H1 (cell line): ENCODE data around the gene BARX2. TPM values are rescaled to one million over a fixed set of nuclear protein-coding genes. Genes with fewer than 3 reads are reported as not detected.

ENCODE experiments used
- CTCF ChIA-PET: fragments of 300-600 bp; sonication (Branson Sonifier 250); formaldehyde crosslinking; loops from one replicate; lab custom pipeline; 2021; ENCODE audit not compliant: partially characterized antibody; lab: Charles Lee
- POLR2A ChIA-PET: fragments of 300-600 bp; sonication (Branson Sonifier 250); formaldehyde crosslinking; loops from one replicate; lab custom pipeline; 2021; ENCODE audit warnings: inconsistent platforms; ENCODE audit not compliant: partially characterized antibody; lab: Charles Lee
- DNase-seq, 2 experiments: peaks; one replicate each; pipeline versions ENCODE4 v3.0.0 to v3.0.0-alpha.2; 2010 to 2022; ENCODE audit warnings: low spot score in 2 of 2, low read depth in 1 of 2, mixed read lengths in 1 of 2
- FAIRE-seq: peaks from 2 replicates; lab custom pipeline; 2011; peaks lifted over from hg19 to GRCh38; lab: Jason Lieb, UNC
- H2AFZ ChIP-seq: 2 replicates; pipeline ENCODE4 v1.8.1; 2012; ENCODE audit warnings: low read length, inconsistent platforms
- H2AK5ac ChIP-seq: 2 replicates; pipeline ENCODE4 v1.6.1; 2013; ENCODE audit warnings: low read depth, low read length
- H2BK120ac ChIP-seq: replicated peaks from 2 replicates; pipeline ENCODE3; 2013; ENCODE audit warnings: low read depth, low read length, inconsistent platforms
- H2BK12ac ChIP-seq: 2 replicates; pipeline ENCODE4 v1.6.1; 2013; ENCODE audit warnings: low read depth, low read length
- H2BK15ac ChIP-seq: 2 replicates; pipeline ENCODE4 v1.6.1; 2013; ENCODE audit warnings: low read length
- H2BK20ac ChIP-seq: 2 replicates; pipeline ENCODE4 v1.6.1; 2013; ENCODE audit warnings: low read length
- H2BK5ac ChIP-seq: 2 replicates; pipeline ENCODE4 v1.6.1; 2013; ENCODE audit warnings: low read depth, low read length
- H3K14ac ChIP-seq: 2 replicates; pipeline ENCODE4 v1.6.1; 2013; ENCODE audit warnings: inconsistent platforms; ENCODE audit not compliant: insufficient read length
- H3K18ac ChIP-seq: 2 replicates; pipeline ENCODE4 v1.6.1; 2013; ENCODE audit warnings: low read length; ENCODE audit errors: extremely low read depth
- H3K23ac ChIP-seq: 2 replicates; pipeline ENCODE4 v1.6.1; 2013; ENCODE audit warnings: inconsistent platforms; ENCODE audit not compliant: insufficient read length
- H3K23me2 ChIP-seq: 2 replicates; pipeline ENCODE4 v1.6.1; 2013; ENCODE audit warnings: low read depth, low read length
- H3K27ac ChIP-seq: 2 replicates; pipeline ENCODE4 v1.6.1; 2011; ENCODE audit warnings: low read depth, low read length, inconsistent platforms
- H3K27me3 ChIP-seq, 4 experiments: replicated peaks in 1 of 4; 1 replicate in 1 of 4; 2 replicates in 3 of 4; pipeline versions ENCODE4 v1.6.1 to v1.8.1; 2011 to 2013; ENCODE audit warnings: low read length in 3 of 4, mild to moderate bottlenecking in 3 of 4, inconsistent platforms in 2 of 4, mixed read lengths in 2 of 4, moderate library complexity in 1 of 4; ENCODE audit not compliant: control insufficient read depth in 3 of 4, insufficient read depth in 3 of 4; ENCODE audit errors: extremely low read depth in 1 of 4
- H3K36me3 ChIP-seq, 4 experiments: 2 replicates each; pipeline versions ENCODE4 v1.6.1 to v1.8.1; 2011 to 2013; ENCODE audit warnings: mild to moderate bottlenecking in 4 of 4, low read length in 3 of 4, moderate library complexity in 2 of 4, control low read depth in 1 of 4, inconsistent platforms in 1 of 4; ENCODE audit not compliant: insufficient read depth in 4 of 4, control insufficient read depth in 2 of 4
- H3K4ac ChIP-seq: replicated peaks from 2 replicates; pipeline ENCODE3; 2013; ENCODE audit warnings: low read length, low read depth, mixed read lengths, inconsistent platforms; ENCODE audit not compliant: insufficient read length
- H3K4me1 ChIP-seq, 4 experiments: replicated peaks in 1 of 4; 1 replicate in 1 of 4; 2 replicates in 3 of 4; pipeline versions ENCODE4 v1.6.1 to v1.8.1; 2011 to 2013; ENCODE audit warnings: low read length in 3 of 4, inconsistent platforms in 2 of 4, mixed read lengths in 1 of 4; ENCODE audit not compliant: insufficient read depth in 4 of 4, control insufficient read depth in 3 of 4
- H3K4me2 ChIP-seq, 2 experiments: 2 replicates each; pipeline versions ENCODE4 v1.6.1 to v1.8.1; 2011 to 2013; ENCODE audit warnings: low read depth in 2 of 2, low read length in 2 of 2, control low read depth in 1 of 2, inconsistent platforms in 1 of 2, mild to moderate bottlenecking in 1 of 2; ENCODE audit not compliant: insufficient read depth in 1 of 2
- H3K4me3 ChIP-seq, 4 experiments: fragments of 200-600, 300-600 bp in 1 of 4; sonication (generic), shearing (Covaris generic), sonication (Bioruptor Twin) in 1 of 4; 2 replicates each; pipeline versions ENCODE4 v1.5.1 to v1.8.1; 2011 to 2016; ENCODE audit warnings: low read length in 4 of 4, low read depth in 3 of 4, control low read depth in 2 of 4, inconsistent platforms in 2 of 4, mild to moderate bottlenecking in 2 of 4, mixed read lengths in 1 of 4, moderate library complexity in 1 of 4; ENCODE audit not compliant: insufficient read depth in 2 of 4; ENCODE audit errors: extremely low read depth in 1 of 4
- H3K56ac ChIP-seq: replicated peaks from 2 replicates; pipeline ENCODE3; 2013; ENCODE audit warnings: low read depth, mild to moderate bottlenecking, mixed read lengths, low read length, inconsistent platforms; ENCODE audit not compliant: insufficient read length
- H3K79me1 ChIP-seq: 2 replicates; pipeline ENCODE4 v1.6.1; 2013; ENCODE audit warnings: low read depth, low read length, control low read depth
- H3K79me2 ChIP-seq, 2 experiments: 2 replicates each; pipeline versions ENCODE4 v1.6.1 to v1.8.1; 2012 to 2013; ENCODE audit warnings: low read length in 2 of 2, mild to moderate bottlenecking in 2 of 2, inconsistent platforms in 1 of 2; ENCODE audit not compliant: insufficient read depth in 2 of 2, control insufficient read depth in 1 of 2
- H3K9ac ChIP-seq, 4 experiments: replicated peaks in 1 of 4; 1 replicate in 1 of 4; 2 replicates in 3 of 4; pipeline versions ENCODE4 v1.6.1 to v1.8.1; 2011 to 2013; ENCODE audit warnings: low read depth in 3 of 4, low read length in 3 of 4, control low read depth in 2 of 4, mild to moderate bottlenecking in 2 of 4, moderate library complexity in 2 of 4, inconsistent platforms in 1 of 4; ENCODE audit errors: extremely low read depth in 1 of 4
- H3K9me3 ChIP-seq, 2 experiments: 2 replicates each; pipeline versions ENCODE4 v1.6.1 to v1.8.1; 2012 to 2013; ENCODE audit warnings: mild to moderate bottlenecking in 2 of 2, moderate library complexity in 2 of 2, control low read depth in 1 of 2, inconsistent platforms in 1 of 2, low read depth in 1 of 2, low read length in 1 of 2, mixed read lengths in 1 of 2; ENCODE audit not compliant: insufficient read depth in 2 of 2
- H4K20me1 ChIP-seq, 2 experiments: replicated peaks in 1 of 2; 2 replicates each; pipeline versions ENCODE3 to v1.8.1; 2011 to 2013; ENCODE audit warnings: inconsistent platforms in 2 of 2, low read length in 2 of 2, mild to moderate bottlenecking in 1 of 2; ENCODE audit not compliant: insufficient read depth in 2 of 2, control insufficient read depth in 1 of 2
- H4K5ac ChIP-seq: 2 replicates; pipeline ENCODE4 v1.6.1; 2013; ENCODE audit warnings: low read length, low read depth, mixed read lengths, inconsistent platforms; ENCODE audit not compliant: insufficient read length
- H4K8ac ChIP-seq: 2 replicates; pipeline ENCODE4 v1.8.0; 2013; ENCODE audit warnings: mild to moderate bottlenecking, moderate library complexity, low read length, inconsistent platforms; ENCODE audit not compliant: insufficient read depth; ENCODE audit errors: extremely low read depth
- H4K91ac ChIP-seq: replicated peaks from 2 replicates; pipeline ENCODE3; 2013; ENCODE audit warnings: low read length, mixed read lengths, inconsistent platforms; ENCODE audit not compliant: insufficient read length
- CREB1 ChIP-seq: IDR thresholded peaks from 2 replicates; pipeline ENCODE4 v1.6.1; 2012; ENCODE audit warnings: inconsistent platforms
- E2F6 ChIP-seq: IDR thresholded peaks from 2 replicates; pipeline ENCODE4 v1.6.1; 2012; ENCODE audit warnings: inconsistent platforms
- SIRT6 ChIP-seq: IDR thresholded peaks from one replicate; pipeline ENCODE4 v1.7.1; 2012; ENCODE audit warnings: low read length, inconsistent platforms
- WGBS, 2 experiments: shearing (Covaris generic) in 1 of 2; methylation state at CpG; one replicate each; pipeline versions ENCODE4 v1.1.6 to v1.1.7; 2013 to 2015; ENCODE audit warnings: low lambda C conversion rate in 2 of 2, mixed read lengths in 2 of 2, inconsistent platforms in 1 of 2, low coverage in 1 of 2, missing lambda C conversion rate in 1 of 2; ENCODE audit not compliant: insufficient replicate concordance in 2 of 2, insufficient coverage in 1 of 2, insufficient read length in 1 of 2; ENCODE audit errors: extremely low coverage in 1 of 2, missing lambda C conversion rate in 1 of 2; 5-methylcytosine and 5-hydroxymethylcytosine counted together
- polyA plus RNA-seq, 7 experiments: library from polyadenylated mRNA; depleted of rRNA in 3 of 7; stranded (reverse) in 5 of 7; unstranded in 2 of 7; fragments of >200 nt in 5 of 7; fragments of 200-250 nt in 2 of 7; gene quantifications; 1 replicate in 5 of 7; 2 replicates in 1 of 7; 4 replicates in 1 of 7; pipeline versions ENCODE4 v1.2.1 to v1.2.3, GENCODE V29; 2011 to 2013; ENCODE audit warnings: missing spikeins in 2 of 7, mixed read lengths in 2 of 7
- total RNA-seq: library from RNA; stranded (reverse); fragmentation: NEBNext Ultra II Directional; extraction: Animal tissue kit (Norgen Biotek cat#: 25700); gene quantifications from 2 replicates; pipeline ENCODE4 v1.2.1, GENCODE V29; 2021

BARX2 gene
- total and polyA plus RNA-seq, 2 of the 8 experiments (the other 6 are each of a cell fraction or from before 2014, with no cell fraction given), result not detected

- peaks cover 0 to 2% of the 10 kb centered on the region in 2 experiments; a peak in 1 of 4 replicates for H3K9me3 ChIP-seq
- no peak overlapping the region for H4K8ac ChIP-seq
- H3K27me3 ChIP-seq, result no peaks in the 10 kb centered on the region
- H2BK120ac ChIP-seq, result no peak overlapping the region
- ChIA-PET POLR2A (interaction anchor here (1.0 kb wide), 1 partner anchor 11 kb away, joined by 3 read pairs; no protein-coding TSS in a partner anchor), CTCF (interaction anchor here (1.1 kb wide), 1 partner anchor 31 kb away, joined by 5 read pairs; no protein-coding TSS in a partner anchor)
- H4K20me1 ChIP-seq, result no peaks in the 10 kb centered on the region
- no peaks in the 10 kb centered on the region for H3K79me2 ChIP-seq
- no peak overlapping the region for H3K14ac ChIP-seq
- no peak overlapping the region for H3K18ac ChIP-seq
- no peaks in the 10 kb centered on the region for H3K23me2 ChIP-seq
- H2AK5ac ChIP-seq, result no peak overlapping the region
- H3K4me1 ChIP-seq, result no peaks in the 10 kb centered on the region
- H4K5ac ChIP-seq, result no peak overlapping the region
- no peak overlapping the region for H2AFZ ChIP-seq
- H3K36me3 ChIP-seq, result no peaks in the 10 kb centered on the region
- DNase-seq (no peak), FAIRE-seq (no peak)
- WGBS, 2 experiments, result 87% methylated on average over 6 of the region's 6 CpGs; no CpG with 5 or more reads in 1 of the 2 experiments
- no peaks in the 10 kb centered on the region for H3K79me1 ChIP-seq
- H2BK20ac ChIP-seq, result no peak overlapping the region
- no peak overlapping the region for H3K4me3 ChIP-seq
- H3K9ac ChIP-seq, result no peak overlapping the region
- no peak overlapping the region for H4K91ac ChIP-seq
- no peak overlapping the region for H3K4me2 ChIP-seq
- no peak overlapping the region for H3K27ac ChIP-seq
- no peak overlapping the region for H3K56ac ChIP-seq
- no peak overlapping the region for H3K4ac ChIP-seq
- no peak for TF ChIP-seq E2F6
- no peak for TF ChIP-seq SIRT6
- no peak for TF ChIP-seq CREB1
- H2BK12ac ChIP-seq, result no peak overlapping the region
- no peak overlapping the region for H3K23ac ChIP-seq
- no peak overlapping the region for H2BK15ac ChIP-seq
- H2BK5ac ChIP-seq, result no peak overlapping the region
Measured at GRCh38 chr11:129443276-129443675, 67.6 kb downstream of the BARX2 start.
